Skeletal muscle satellite cell (primary cell): ENCODE results near the gene STX16.
A peak's percentile ranks its signal among the peaks of the same experiment; 100 is the strongest.

ENCODE experiments used
- H3K27me3 ChIP-seq: 2 replicates; pipeline ENCODE4 v1.7.0; 2013; ENCODE audit warnings: low read length; ENCODE audit not compliant: control insufficient read depth, insufficient read depth
- H3K36me3 ChIP-seq: 2 replicates; pipeline ENCODE4 v1.7.0; 2013; ENCODE audit warnings: mild to moderate bottlenecking, control low read depth, low read length; ENCODE audit not compliant: insufficient read depth
- H3K4me1 ChIP-seq: 2 replicates; pipeline ENCODE4 v1.7.0; 2013; ENCODE audit warnings: low read length; ENCODE audit not compliant: control insufficient read depth, insufficient read depth
- H3K4me2 ChIP-seq: 2 replicates; pipeline ENCODE4 v1.7.0; 2013; ENCODE audit warnings: mild to moderate bottlenecking, low read length
- H3K4me3 ChIP-seq: 2 replicates; pipeline ENCODE4 v1.7.0; 2013; ENCODE audit warnings: low read length
- H3K9ac ChIP-seq: 2 replicates; pipeline ENCODE4 v1.7.0; 2013; ENCODE audit warnings: mild to moderate bottlenecking, low read depth, low read length, moderate library complexity
- H3K9me3 ChIP-seq: replicated peaks from 2 replicates; pipeline ENCODE4 v1.7.0; 2013; ENCODE audit warnings: mild to moderate bottlenecking, control low read depth, low read length

The STX16 gene

DNA sequence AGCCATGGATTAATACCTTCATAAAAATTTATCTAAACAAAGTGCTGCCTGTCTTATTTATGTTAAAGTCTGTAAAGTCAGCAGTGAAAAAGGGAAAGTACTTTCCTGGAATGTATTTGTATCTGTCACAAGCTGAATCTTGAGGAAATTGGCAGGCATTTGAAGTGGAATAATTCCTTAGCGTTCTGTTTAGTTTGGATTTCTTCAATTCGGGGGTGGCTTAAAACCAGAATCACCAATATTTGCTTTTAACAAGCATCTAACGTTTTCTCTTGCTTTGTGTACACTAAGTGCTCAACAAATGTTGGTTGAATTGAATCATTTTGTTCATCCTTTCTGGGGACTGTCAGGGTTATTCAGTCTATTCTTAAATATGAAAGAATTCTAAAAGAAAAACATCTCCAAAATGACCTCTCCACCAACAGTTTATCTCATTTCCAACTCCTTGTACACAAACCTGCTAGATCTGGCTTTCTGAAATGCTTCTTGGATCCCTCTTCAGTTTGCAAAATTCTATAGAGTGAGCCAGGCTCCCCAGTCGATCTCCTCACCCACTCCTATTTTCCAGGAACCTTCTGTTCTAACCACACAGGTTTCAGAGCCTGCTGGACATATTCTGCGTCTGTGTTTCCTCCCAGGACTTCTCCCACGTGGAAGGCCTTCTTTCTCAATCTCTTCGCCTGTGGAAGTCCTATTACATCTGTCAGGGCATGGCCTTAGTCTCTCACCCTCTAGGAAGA lies 39.5 kb downstream of the STX16 start:
- Histone ChIP-seq H3K4me3 (no peak overlapping the region), H3K27me3 (no peaks in the 10 kb centered on the region), H3K36me3 (peaks cover 12% of the 10 kb centered on the region), H3K4me2 (peak overlapping the region; percentile 35), H3K9ac (peak overlapping the region; percentile 36), H3K4me1 (peaks cover 56% of the 10 kb centered on the region), H3K9me3 (no peaks in the 10 kb centered on the region)

DNA sequence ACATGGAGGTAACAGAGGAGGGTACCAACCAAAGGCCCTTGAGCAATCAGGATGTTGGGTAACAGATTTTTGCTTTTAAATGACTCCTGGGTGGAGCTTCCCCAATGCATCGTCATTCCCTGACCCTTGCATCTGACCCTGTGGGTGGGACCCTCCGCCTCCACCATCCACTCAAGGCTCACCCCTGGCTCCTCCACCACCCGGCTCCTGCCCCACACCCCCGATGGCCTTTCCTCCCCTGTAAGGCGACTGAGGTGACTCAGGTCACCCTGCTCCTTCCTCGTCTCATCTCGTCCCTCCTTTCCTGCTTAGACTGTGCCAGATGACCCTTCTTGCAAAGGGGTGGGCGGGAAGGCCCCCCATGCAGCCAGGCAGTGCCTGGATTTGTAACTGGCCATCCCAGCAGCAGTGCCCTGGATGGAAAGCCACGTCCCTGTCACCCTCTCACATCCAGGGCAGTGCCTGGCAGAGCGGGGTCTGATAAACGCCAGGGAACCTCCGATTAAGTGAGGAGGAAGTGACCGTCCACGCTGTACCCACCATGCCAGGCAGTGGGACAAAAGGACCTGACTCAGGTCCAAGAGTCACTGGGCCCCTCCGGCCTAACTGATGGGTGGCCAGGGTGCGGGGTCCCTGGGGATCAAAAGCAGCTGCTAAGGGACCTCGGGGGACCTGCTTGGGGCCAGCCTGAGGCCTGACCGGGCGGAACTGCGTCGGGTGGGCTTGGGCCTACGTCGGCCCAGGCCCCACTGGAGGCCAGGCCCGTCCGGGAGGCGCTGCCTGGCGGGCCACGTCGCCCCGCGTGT lies 40.9 kb downstream of the STX16 start:
- peaks cover 24% of the 10 kb centered on the region for H3K36me3 ChIP-seq
- H3K9ac ChIP-seq, result peak overlapping the region; percentile 98
- peak overlapping the region; percentile 68 for H3K4me2 ChIP-seq
- peak overlapping the region; percentile 45 for H3K4me3 ChIP-seq
- no peaks in the 10 kb centered on the region for H3K27me3 ChIP-seq
- H3K4me1 ChIP-seq, result peaks cover 56% of the 10 kb centered on the region
- H3K9me3 ChIP-seq, result no peaks in the 10 kb centered on the region

DNA sequence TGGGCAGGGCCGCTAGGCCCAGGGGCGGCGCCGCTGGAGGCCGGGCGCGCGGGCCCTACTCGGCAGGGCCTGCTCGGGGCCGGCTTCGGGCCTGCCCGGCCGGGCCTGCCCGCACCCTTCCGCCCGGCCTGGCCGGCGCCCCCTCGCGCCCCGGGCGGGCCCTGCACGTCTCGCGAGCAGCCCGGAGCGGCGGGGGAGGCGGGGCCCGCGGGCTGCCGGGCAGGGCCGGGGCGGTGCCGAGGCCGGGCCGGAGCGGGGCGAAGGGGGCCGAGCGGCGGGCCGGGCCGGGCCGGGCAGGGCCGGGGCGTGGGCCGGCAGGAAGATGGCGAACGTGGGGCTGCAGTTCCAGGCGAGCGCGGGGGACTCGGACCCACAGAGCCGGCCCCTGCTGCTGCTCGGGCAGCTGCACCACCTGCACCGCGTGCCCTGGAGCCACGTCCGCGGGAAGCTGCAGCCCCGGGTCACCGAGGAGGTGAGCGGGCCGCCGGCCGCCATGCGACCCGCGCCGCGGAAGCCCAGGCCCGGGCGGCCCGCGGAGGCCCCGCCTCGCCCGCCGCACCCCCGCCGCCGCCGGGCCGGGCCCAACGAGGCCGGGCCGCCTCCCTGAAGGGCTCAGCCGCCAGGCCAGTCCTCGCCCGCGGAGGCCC lies 41.6 kb downstream of the STX16 start, which contains the start of gene NPEPL1:
NPEPL1 (plus strand) TSS at position 222 of the 647 bp plus-strand sequence; CDS start at position 323, 101 bp downstream.
- H3K9ac ChIP-seq, result peak within 1 kb of the TSS; percentile 98
- peaks cover 56% of the 10 kb centered on the region for H3K4me1 ChIP-seq
- peak within 1 kb of the TSS; percentile 94 for H3K4me2 ChIP-seq
- H3K9me3 ChIP-seq, result no peaks in the 10 kb centered on the region
- peak within 1 kb of the TSS; percentile 74 for H3K4me3 ChIP-seq
- H3K27me3 ChIP-seq, result no peaks in the 10 kb centered on the region
- peaks cover 30% of the 10 kb centered on the region for H3K36me3 ChIP-seq

GRCh38 chr20:58693226-58694006 lies 42.3 kb downstream of the STX16 start:
- H3K4me3 ChIP-seq, result peak overlapping the region; percentile 74
- H3K4me2 ChIP-seq, result peak overlapping the region; percentile 94
- H3K27me3 ChIP-seq, result no peaks in the 10 kb centered on the region
- H3K4me1 ChIP-seq, result peaks cover 55% of the 10 kb centered on the region
- peak overlapping the region; percentile 88 for H3K9ac ChIP-seq
- H3K36me3 ChIP-seq, result peaks cover 36% of the 10 kb centered on the region
- no peaks in the 10 kb centered on the region for H3K9me3 ChIP-seq

DNA sequence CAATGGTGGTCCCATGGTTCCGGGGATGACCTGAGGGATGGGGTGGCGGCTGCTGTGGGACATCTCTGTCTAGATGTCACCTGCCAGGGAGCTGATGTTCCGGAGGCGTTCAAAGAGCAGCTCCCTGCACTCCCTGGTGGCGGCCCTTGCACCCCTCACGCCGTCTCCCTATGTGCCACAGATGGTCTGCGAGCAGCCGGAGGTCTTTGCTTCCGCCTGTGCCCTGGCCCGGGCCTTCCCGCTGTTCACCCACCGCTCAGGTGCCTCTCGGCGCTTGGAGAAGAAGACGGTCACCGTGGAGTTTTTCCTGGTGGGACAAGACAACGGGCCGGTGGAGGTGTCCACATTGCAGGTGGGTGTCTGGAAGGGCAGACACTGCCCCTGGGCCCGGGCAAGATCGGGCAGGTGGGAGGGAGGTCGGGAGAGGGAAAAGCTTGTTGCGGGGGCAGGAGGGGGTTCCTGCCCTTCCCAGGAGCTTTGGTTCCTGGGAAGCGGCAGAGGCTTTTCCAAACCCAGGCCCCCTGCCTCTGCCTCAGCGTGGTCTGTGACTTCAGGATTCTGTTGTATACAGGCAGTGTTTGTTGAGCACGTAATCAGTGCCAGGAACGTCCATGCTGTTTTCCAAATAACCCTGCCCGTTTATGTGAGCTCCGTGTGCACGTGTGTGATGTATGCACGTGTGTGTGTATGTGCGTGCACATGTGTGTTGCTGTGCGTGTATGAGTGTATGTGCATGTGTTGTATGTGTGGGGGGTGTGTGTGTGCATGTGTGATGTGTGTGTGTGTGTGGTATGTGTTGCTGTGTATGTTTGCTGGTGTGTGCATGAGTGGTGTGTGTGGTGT lies 43.4 kb downstream of the STX16 start:
- Histone ChIP-seq H3K4me3 (peak overlapping the region; percentile 40), H3K4me1 (peaks cover 47% of the 10 kb centered on the region), H3K9ac (no peak overlapping the region), H3K27me3 (no peaks in the 10 kb centered on the region), H3K36me3 (peaks cover 46% of the 10 kb centered on the region), H3K4me2 (peak overlapping the region; percentile 94), H3K9me3 (no peaks in the 10 kb centered on the region)

GRCh38 chr20:58695084-58695722 lies 44.1 kb downstream of the STX16 start:
- H3K36me3 ChIP-seq, result peaks cover 53% of the 10 kb centered on the region
- H3K9ac ChIP-seq, result no peak overlapping the region
- no peaks in the 10 kb centered on the region for H3K9me3 ChIP-seq
- H3K27me3 ChIP-seq, result no peaks in the 10 kb centered on the region
- H3K4me3 ChIP-seq, result no peak overlapping the region
- no peak overlapping the region for H3K4me2 ChIP-seq
- peaks cover 40% of the 10 kb centered on the region for H3K4me1 ChIP-seq

DNA sequence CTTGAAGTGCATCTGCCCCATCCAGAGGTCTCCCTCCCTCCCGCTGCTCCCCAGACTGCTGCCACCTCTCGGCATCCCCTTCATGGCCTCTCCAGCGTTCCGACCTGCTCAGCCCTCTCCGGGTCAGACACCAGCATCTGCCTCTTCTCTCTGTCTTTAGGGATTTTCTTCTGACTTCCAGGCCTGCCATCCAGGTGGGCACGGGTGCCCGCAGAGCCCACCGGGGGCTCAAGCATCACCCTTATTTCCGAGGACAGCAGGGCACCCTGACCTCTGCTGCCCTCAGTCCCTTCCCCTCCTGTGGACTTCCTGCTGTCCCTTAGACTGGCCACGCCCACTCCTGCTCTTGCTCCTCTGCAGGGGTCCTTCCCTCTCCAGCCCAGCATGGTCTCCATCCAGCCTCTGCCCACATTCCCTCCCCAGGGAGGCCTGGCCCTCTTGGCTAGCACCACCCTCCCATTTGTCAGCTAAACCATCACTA lies 44.9 kb downstream of the STX16 start:
- no peaks in the 10 kb centered on the region for H3K27me3 ChIP-seq
- H3K4me1 ChIP-seq, result peaks cover 33% of the 10 kb centered on the region
- peaks cover 56% of the 10 kb centered on the region for H3K36me3 ChIP-seq
- no peak overlapping the region for H3K4me3 ChIP-seq
- H3K4me2 ChIP-seq, result no peak overlapping the region
- H3K9me3 ChIP-seq, result no peaks in the 10 kb centered on the region
- H3K9ac ChIP-seq, result no peak overlapping the region

GRCh38 chr20:58696411-58696961 lies 45.4 kb downstream of the STX16 start:
- Histone ChIP-seq H3K4me1 (peaks cover 27% of the 10 kb centered on the region), H3K27me3 (no peaks in the 10 kb centered on the region), H3K36me3 (peaks cover 56% of the 10 kb centered on the region), H3K4me3 (no peak overlapping the region), H3K4me2 (no peak overlapping the region), H3K9ac (no peak overlapping the region), H3K9me3 (no peaks in the 10 kb centered on the region)

DNA sequence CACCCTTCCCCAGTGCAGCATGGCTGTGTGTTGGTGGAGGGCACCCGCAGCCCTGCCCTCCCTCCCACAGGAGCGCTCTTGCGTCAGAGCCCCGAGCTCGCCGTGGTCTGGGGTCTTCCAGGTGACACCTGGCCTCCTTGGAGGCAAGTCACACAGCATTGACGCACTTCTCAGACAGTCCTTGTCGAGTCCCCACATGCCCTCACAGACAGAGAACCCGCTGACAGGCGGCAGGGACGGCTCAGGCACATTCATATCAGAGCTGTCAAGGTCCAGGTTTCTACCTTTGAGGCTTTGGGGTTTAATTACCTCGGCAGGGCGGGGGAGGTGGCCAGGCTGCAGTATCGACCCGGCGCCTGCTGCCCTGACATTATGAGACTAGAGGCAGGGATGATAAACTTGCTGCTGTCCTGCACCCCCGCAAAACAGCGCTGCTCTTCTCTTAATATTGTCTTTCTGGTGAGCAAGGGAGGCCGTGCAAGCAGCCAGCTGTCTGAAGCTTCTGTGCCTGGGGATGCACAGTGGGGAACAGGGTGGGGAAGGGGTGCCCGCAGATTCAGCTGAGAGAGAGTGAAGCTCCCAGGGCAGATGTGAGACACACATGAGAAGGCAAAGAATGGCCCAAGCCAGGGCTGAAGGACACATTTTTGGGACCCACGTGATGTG lies 46.3 kb downstream of the STX16 start:
- Histone ChIP-seq H3K36me3 (peaks cover 60% of the 10 kb centered on the region), H3K9ac (no peak overlapping the region), H3K4me1 (peaks cover 19% of the 10 kb centered on the region)

More for the DNA sequence above, 46.3 kb downstream of the STX16 start:
- no peak overlapping the region for H3K4me3 ChIP-seq
- no peaks in the 10 kb centered on the region for H3K27me3 ChIP-seq
- H3K9me3 ChIP-seq, result no peaks in the 10 kb centered on the region
- H3K4me2 ChIP-seq, result no peak overlapping the region
